Naive thymus-derived CD4-positive, alpha-beta T cell (primary cell): ENCODE results near the gene TRMT11. TPM values are rescaled to one million over a fixed set of nuclear protein-coding genes. Genes with fewer than 3 reads are reported as not detected.
"Not testable (repeated sequence)": the region's sequence is repeated elsewhere in the genome, so short reads cannot be mapped to it uniquely, and the experiment has no call there.

Experiments
- ATAC-seq: fragments of 150-1000 bp; cut with Tn5 transposase; 2 replicates; pipeline ENCODE4 v1.10.0; 2021; ENCODE audit warnings: mild to moderate bottlenecking, moderate library complexity
- CTCF ChIA-PET: fragments of 350-600 bp; sonication (Branson Sonifier 250); formaldehyde crosslinking; loops from one replicate; lab custom pipeline; 2021; ENCODE audit warnings: antibody characterized with exemption; lab: Charles Lee
- POLR2A ChIA-PET: fragments of 350-600 bp; sonication (Branson Sonifier 250); formaldehyde crosslinking; loops from one replicate; lab custom pipeline; 2021; ENCODE audit warnings: antibody characterized with exemption, inconsistent platforms; lab: Charles Lee
- DNase-seq, 9 donors: peaks; one replicate each; pipeline versions ENCODE4 v3.0.0 to v3.0.0-alpha.2; 2020 to 2022; ENCODE audit warnings: mixed read lengths in 1 of 9
- H3K27ac ChIP-seq: one replicate; pipeline ENCODE4 v1.7.0; 2013; ENCODE audit warnings: mild to moderate bottlenecking, low read depth, low read length, moderate library complexity
- H3K27me3 ChIP-seq, 2 donors: one replicate each; pipeline ENCODE4 v1.7.0; 2013; ENCODE audit warnings: low read length in 2 of 2, mild to moderate bottlenecking in 2 of 2, moderate library complexity in 2 of 2; ENCODE audit not compliant: control insufficient read depth in 2 of 2, insufficient read depth in 2 of 2
- H3K36me3 ChIP-seq, 3 experiments: 1 replicate in 2 of 3; 2 replicates in 1 of 3; pipeline ENCODE4 v1.7.0; 2013; ENCODE audit warnings: low read length in 3 of 3, mild to moderate bottlenecking in 3 of 3, moderate library complexity in 1 of 3; ENCODE audit not compliant: insufficient read depth in 3 of 3, control insufficient read depth in 2 of 3
- H3K4me1 ChIP-seq, 2 donors: one replicate each; pipeline ENCODE4 v1.7.0; 2013; ENCODE audit warnings: low read length in 2 of 2, mild to moderate bottlenecking in 2 of 2, moderate library complexity in 1 of 2; ENCODE audit not compliant: control insufficient read depth in 2 of 2, insufficient read depth in 2 of 2
- H3K4me3 ChIP-seq: 2 replicates; pipeline ENCODE4 v1.7.0; 2013; ENCODE audit warnings: mild to moderate bottlenecking, low read length
- H3K9me3 ChIP-seq, 3 experiments: 1 replicate in 2 of 3; 2 replicates in 1 of 3; pipeline ENCODE4 v1.7.0; 2013; ENCODE audit warnings: low read length in 3 of 3; ENCODE audit not compliant: control insufficient read depth in 2 of 3
- H3K27ac Mint-ChIP-seq, 9 donors: one replicate each; pipeline ENCODE4 v1.8.0; 2020 to 2022; ENCODE audit warnings: mixed read lengths in 9 of 9, mild to moderate bottlenecking in 8 of 9, moderate library complexity in 5 of 9, inconsistent platforms in 2 of 9
- H3K27me3 Mint-ChIP-seq, 5 donors: one replicate each; pipeline ENCODE4 v1.8.0; 2021 to 2022; ENCODE audit warnings: mixed read lengths in 5 of 5, mild to moderate bottlenecking in 1 of 5
- H3K36me3 Mint-ChIP-seq, 5 donors: one replicate each; pipeline ENCODE4 v1.8.0; 2020 to 2022; ENCODE audit warnings: mixed read lengths in 5 of 5, mild to moderate bottlenecking in 3 of 5, inconsistent platforms in 1 of 5
- H3K4me1 Mint-ChIP-seq, 7 donors: one replicate each; pipeline ENCODE4 v1.8.0; 2020 to 2022; ENCODE audit warnings: mixed read lengths in 7 of 7, mild to moderate bottlenecking in 3 of 7, inconsistent platforms in 1 of 7
- H3K4me3 Mint-ChIP-seq, 10 donors: one replicate each; pipeline ENCODE4 v1.8.0; 2020 to 2022; ENCODE audit warnings: mild to moderate bottlenecking in 10 of 10, mixed read lengths in 10 of 10, moderate library complexity in 6 of 10, inconsistent platforms in 2 of 10
- H3K9me3 Mint-ChIP-seq, 11 donors: one replicate each; pipeline ENCODE4 v1.8.0; 2020 to 2022; ENCODE audit warnings: mixed read lengths in 11 of 11, mild to moderate bottlenecking in 4 of 11, inconsistent platforms in 1 of 11, moderate library complexity in 1 of 11
- intact Hi-C, 2 donors: fragments of 100-400 bp; cut with micrococcal nuclease; formaldehyde crosslinking; loops; one replicate each; pipeline ENCODE4 v1.15.1; 2023
- polyA plus RNA-seq, 2 donors: library from polyadenylated mRNA; unstranded; fragments of 300-500 nt; fragmentation: Illumina TruSeq; gene quantifications; one replicate each; pipeline ENCODE4 v1.2.3, GENCODE V29; 2021
- total RNA-seq, 6 experiments: library from RNA in 5 of 6; stranded (reverse) in 5 of 6; gene quantifications; 1 replicate in 5 of 6; 2 replicates in 1 of 6; pipeline ENCODE4 v1.2.3 and lab custom pipeline; 2021 to 2026

The TRMT11 gene
- total and polyA plus RNA-seq, 7 experiments from 2014 or later: 12.4 to 34.1 (median 17.0) TPM

- peaks cover 7 to 70% (median 48%) of the 10 kb centered on the region in 5 donors for H3K36me3 Mint-ChIP-seq
- POLR2A ChIA-PET, ATAC-seq, H3K9me3 Mint-ChIP-seq, H3K4me3 ChIP-seq, H3K27ac ChIP-seq, H3K27me3 ChIP-seq, DNase-seq, H3K27ac Mint-ChIP-seq, H3K9me3 ChIP-seq, H3K4me1 ChIP-seq, H3K4me3 Mint-ChIP-seq, intact Hi-C loops, CTCF ChIA-PET, H3K27me3 Mint-ChIP-seq, H3K4me1 Mint-ChIP-seq: not testable (repeated sequence)
- peaks cover 0 to 46% (median 13%) of the 10 kb centered on the region in 3 experiments for H3K36me3 ChIP-seq
These were observed 37.1 kb downstream of the TRMT11 start for GRCh38 chr6:126023474-126023873.

GRCh38 chr6:126026001-126026400, 39.7 kb downstream of the TRMT11 start:
- Mint-ChIP-seq H3K9me3 (no peaks in the 10 kb centered on the region), H3K27ac (no peak overlapping the region), H3K4me3 (no peak overlapping the region), H3K27me3 (no peaks in the 10 kb centered on the region), H3K36me3 (peaks cover 2 to 65% (median 41%) of the 10 kb centered on the region in 5 donors), H3K4me1 (peaks cover 0 to 2% (median 0%) of the 10 kb centered on the region in 7 donors)
- ChIA-PET POLR2A (no interaction called here), CTCF (no interaction called here)
- Histone ChIP-seq H3K36me3 (peaks cover 0 to 35% (median 7%) of the 10 kb centered on the region in 3 experiments), H3K27ac (no peak overlapping the region), H3K4me1 (no peaks in the 10 kb centered on the region), H3K27me3 (no peaks in the 10 kb centered on the region), H3K4me3 (no peak overlapping the region), H3K9me3 (no peaks in the 10 kb centered on the region)
- intact Hi-C loops: no loop called here
- no peak for ATAC-seq
- DNase-seq: no peak

- Mint-ChIP-seq H3K27me3 (no peaks in the 10 kb centered on the region), H3K9me3 (no peaks in the 10 kb centered on the region), H3K36me3 (peaks cover 2 to 68% (median 41%) of the 10 kb centered on the region in 5 donors), H3K4me1 (peaks cover 0 to 2% (median 0%) of the 10 kb centered on the region in 7 donors), H3K4me3 (no peak overlapping the region), H3K27ac (no peak overlapping the region)
- H3K9me3 ChIP-seq: no peaks in the 10 kb centered on the region
- H3K4me1 ChIP-seq: no peaks in the 10 kb centered on the region
- intact Hi-C loops: no loop called here
- CTCF ChIA-PET: no interaction called here
- peaks cover 0 to 30% (median under 1%) of the 10 kb centered on the region in 3 experiments for H3K36me3 ChIP-seq
- H3K27ac ChIP-seq: no peak overlapping the region
- DNase-seq (no peak), ATAC-seq (no peak)
- H3K27me3 ChIP-seq: no peaks in the 10 kb centered on the region
- no peak overlapping the region for H3K4me3 ChIP-seq
- POLR2A ChIA-PET: no interaction called here
These were observed 41.3 kb downstream of the TRMT11 start for GRCh38 chr6:126027601-126028000.

- DNase-seq (no peak), ATAC-seq (no peak)
- H3K4me3 ChIP-seq: no peak overlapping the region
- H3K27ac Mint-ChIP-seq: no peak overlapping the region
- H3K4me1 ChIP-seq: no peaks in the 10 kb centered on the region
- no peak overlapping the region for H3K4me3 Mint-ChIP-seq
- H3K4me1 Mint-ChIP-seq: peaks cover 0 to 7% (median 5%) of the 10 kb centered on the region in 7 donors
- no peak overlapping the region for H3K27ac ChIP-seq
- ChIA-PET POLR2A (no interaction called here), CTCF (interaction anchor here (0.6 to 1.0 kb wide), 2 partner anchors 34 to 1521 kb away, joined by 3 read pairs; no protein-coding TSS in a partner anchor)
- no peaks in the 10 kb centered on the region for H3K27me3 Mint-ChIP-seq
- H3K27me3 ChIP-seq: no peaks in the 10 kb centered on the region
- H3K36me3 ChIP-seq: peaks cover 0 to 21% (median 0%) of the 10 kb centered on the region in 3 experiments
- peaks cover 1 to 69% (median 41%) of the 10 kb centered on the region in 5 donors for H3K36me3 Mint-ChIP-seq
- intact Hi-C loops: loop anchor here (2.0 to 5.0 kb wide), 2 partner anchors 15 to 142 kb away; no protein-coding TSS in a partner anchor
- H3K9me3 Mint-ChIP-seq: no peaks in the 10 kb centered on the region
- no peaks in the 10 kb centered on the region for H3K9me3 ChIP-seq
These were observed 43.7 kb downstream of the TRMT11 start for GRCh38 chr6:126030045-126030444.

- Mint-ChIP-seq H3K4me1 (peaks cover 0 to 7% (median 5%) of the 10 kb centered on the region in 7 donors), H3K27me3 (no peaks in the 10 kb centered on the region), H3K36me3 (peaks cover 1 to 78% (median 51%) of the 10 kb centered on the region in 5 donors), H3K9me3 (no peaks in the 10 kb centered on the region), H3K27ac (peak overlapping the region in 1 of 9 donors; percentile 47), H3K4me3 (no peak overlapping the region)
- Histone ChIP-seq H3K4me1 (no peaks in the 10 kb centered on the region), H3K4me3 (no peak overlapping the region), H3K9me3 (no peaks in the 10 kb centered on the region), H3K36me3 (peaks cover 0 to 22% (median 0%) of the 10 kb centered on the region in 3 experiments), H3K27me3 (no peaks in the 10 kb centered on the region), H3K27ac (no peak overlapping the region)
- peak; percentile 57 for ATAC-seq
- CTCF ChIA-PET: no interaction called here
- intact Hi-C loops: loop anchor here in 1 of 2 donors (5.0 kb wide), 1 partner anchor 139 kb away; no protein-coding TSS in a partner anchor
- POLR2A ChIA-PET: no interaction called here
- DNase-seq: peak in 1 of 9 donors; percentile 2
These were observed 47.4 kb downstream of the TRMT11 start for GRCh38 chr6:126033696-126034095.

- Histone ChIP-seq H3K9me3 (no peaks in the 10 kb centered on the region), H3K27ac (no peak overlapping the region), H3K4me3 (no peak overlapping the region), H3K36me3 (peaks cover 0 to 28% (median 0%) of the 10 kb centered on the region in 3 experiments), H3K4me1 (no peaks in the 10 kb centered on the region), H3K27me3 (no peaks in the 10 kb centered on the region)
- intact Hi-C loops: loop anchor here in 1 of 2 donors (5.0 kb wide), 1 partner anchor 138 kb away; no protein-coding TSS in a partner anchor
- Mint-ChIP-seq H3K9me3 (no peaks in the 10 kb centered on the region), H3K27me3 (no peaks in the 10 kb centered on the region), H3K4me3 (no peak overlapping the region), H3K27ac (peak overlapping the region in 1 of 9 donors; percentile 19), H3K36me3 (peaks cover 1 to 80% (median 52%) of the 10 kb centered on the region in 5 donors), H3K4me1 (peaks cover 0 to 7% (median 5%) of the 10 kb centered on the region in 7 donors)
- DNase-seq: no peak
- ATAC-seq: no peak
- CTCF ChIA-PET: no interaction called here
- POLR2A ChIA-PET: no interaction called here
These were observed 48.3 kb downstream of the TRMT11 start for GRCh38 chr6:126034656-126035055.

GRCh38 chr6:126035764-126036163, 49.4 kb downstream of the TRMT11 start:
- no peak overlapping the region for H3K27ac Mint-ChIP-seq
- peaks cover 0 to 7% (median 5%) of the 10 kb centered on the region in 7 donors for H3K4me1 Mint-ChIP-seq
- H3K36me3 Mint-ChIP-seq: peaks cover 1 to 83% (median 63%) of the 10 kb centered on the region in 5 donors
- H3K4me3 Mint-ChIP-seq: no peak overlapping the region
- peaks cover 0 to 28% (median 0%) of the 10 kb centered on the region in 3 experiments for H3K36me3 ChIP-seq
- no peak overlapping the region for H3K27ac ChIP-seq
- ChIA-PET CTCF (no interaction called here), POLR2A (no interaction called here)
- H3K27me3 ChIP-seq: no peaks in the 10 kb centered on the region
- no peaks in the 10 kb centered on the region for H3K4me1 ChIP-seq
- no peaks in the 10 kb centered on the region for H3K27me3 Mint-ChIP-seq
- H3K9me3 ChIP-seq: no peaks in the 10 kb centered on the region
- no peaks in the 10 kb centered on the region for H3K9me3 Mint-ChIP-seq
- ATAC-seq: no peak
- DNase-seq: no peak
- no peak overlapping the region for H3K4me3 ChIP-seq
- intact Hi-C loops: no loop called here
